ENCODE results near the gene ESYT2. TPM values are rescaled to one million over a fixed set of nuclear protein-coding genes. Genes with fewer than 3 reads are reported as not detected.
A peak's percentile ranks its signal among the peaks of the same experiment; 100 is the strongest.

The ESYT2 gene
- total RNA-seq, 1 donor from 2014 or later, result 60.9 TPM

- Histone ChIP-seq H3K4me3 (ENCODE audit: insufficient read depth, low read depth, low read length) (peak overlapping the region; percentile 77), H3K9me3 (ENCODE audit: insufficient read depth, low read depth, low read length) (no peaks in the 10 kb centered on the region), H3K79me2 (ENCODE audit: insufficient read depth, low read length) (peaks cover 50% of the 10 kb centered on the region), H3K4me2 (ENCODE audit: low read length) (peak overlapping the region; percentile 92), H2AFZ (ENCODE audit: low read depth, low read length) (peak overlapping the region; percentile 45), H3K27me3 (ENCODE audit: insufficient read depth, low read length) (no peaks in the 10 kb centered on the region), H3K9ac (ENCODE audit: low read length) (peak overlapping the region; percentile 87), H3K36me3 (ENCODE audit: insufficient read depth, low read length) (no peaks in the 10 kb centered on the region), H3K27ac (ENCODE audit: low read depth, low read length) (peak overlapping the region; percentile 92), H4K20me1 (ENCODE audit: insufficient read depth, low read length) (peaks cover 23% of the 10 kb centered on the region), H3K4me1 (ENCODE audit: insufficient read depth, low read length) (peaks cover 15% of the 10 kb centered on the region)
- Mint-ChIP-seq H3K4me3 (ENCODE audit: unreplicated experiment) (peak overlapping the region; percentile 92), H3K27ac (ENCODE audit: unreplicated experiment) (peak overlapping the region; percentile 21), H3K27me3 (ENCODE audit: low read depth, unreplicated experiment) (no peaks in the 10 kb centered on the region), H3K4me1 (ENCODE audit: low read depth, unreplicated experiment) (peaks cover 4% of the 10 kb centered on the region), H3K9me3 (ENCODE audit: unreplicated experiment) (no peaks in the 10 kb centered on the region), H3K36me3 (ENCODE audit: low read depth, unreplicated experiment) (no peaks in the 10 kb centered on the region)
- TF ChIP-seq CTCF (IDR thresholded peaks at IDR 0.05; ENCODE audit: insufficient read depth, low read depth, low read length) (no peak), EZH2 (IDR thresholded peaks at IDR 0.05; ENCODE audit: insufficient read depth, low read length) (no peak)
- peak; percentile 25 for DNase-seq (ENCODE audit: low read depth)
- no peak for FAIRE-seq
These were observed 932 bp downstream of the ESYT2 start for GRCh38 chr7:158828133-158829020.

- H3K79me2 ChIP-seq (ENCODE audit: insufficient read depth, low read length), result peaks cover 59% of the 10 kb centered on the region
- peak overlapping the region; percentile 87 for H3K9ac ChIP-seq (ENCODE audit: low read length)
- H3K9me3 Mint-ChIP-seq (ENCODE audit: unreplicated experiment), result no peaks in the 10 kb centered on the region
- peak overlapping the region; percentile 77 for H3K4me3 ChIP-seq (ENCODE audit: insufficient read depth, low read depth, low read length)
- no peak overlapping the region for H2AFZ ChIP-seq (ENCODE audit: low read depth, low read length)
- peak overlapping the region; percentile 92 for H3K4me3 Mint-ChIP-seq (ENCODE audit: unreplicated experiment)
- H3K36me3 ChIP-seq (ENCODE audit: insufficient read depth, low read length), result no peaks in the 10 kb centered on the region
- FAIRE-seq, result no peak
- no peaks in the 10 kb centered on the region for H3K36me3 Mint-ChIP-seq (ENCODE audit: low read depth, unreplicated experiment)
- DNase-seq (ENCODE audit: low read depth), result peak; percentile 35
- peaks cover 15% of the 10 kb centered on the region for H3K4me1 ChIP-seq (ENCODE audit: insufficient read depth, low read length)
- peak overlapping the region; percentile 92 for H3K27ac ChIP-seq (ENCODE audit: low read depth, low read length)
- peak overlapping the region; percentile 21 for H3K27ac Mint-ChIP-seq (ENCODE audit: unreplicated experiment)
- peaks cover 23% of the 10 kb centered on the region for H4K20me1 ChIP-seq (ENCODE audit: insufficient read depth, low read length)
- H3K4me2 ChIP-seq (ENCODE audit: low read length), result peak overlapping the region; percentile 92
- no peaks in the 10 kb centered on the region for H3K27me3 Mint-ChIP-seq (ENCODE audit: low read depth, unreplicated experiment)
- H3K9me3 ChIP-seq (ENCODE audit: insufficient read depth, low read depth, low read length), result no peaks in the 10 kb centered on the region
- H3K27me3 ChIP-seq (ENCODE audit: insufficient read depth, low read length), result no peaks in the 10 kb centered on the region
- H3K4me1 Mint-ChIP-seq (ENCODE audit: low read depth, unreplicated experiment), result peaks cover 4% of the 10 kb centered on the region
- TF ChIP-seq EZH2 (IDR thresholded peaks at IDR 0.05; ENCODE audit: insufficient read depth, low read length) (no peak), CTCF (IDR thresholded peaks at IDR 0.05; ENCODE audit: insufficient read depth, low read depth, low read length) (no peak)
These were observed 1.7 kb downstream of the ESYT2 start for GRCh38 chr7:158827411-158828132.

Measured in astrocyte (in vitro differentiated cells and primary cell).